Measurements from ENCODE around the gene SYTL3.
"Not testable (repeated sequence)": the region's sequence is repeated elsewhere in the genome, so short reads cannot be mapped to it uniquely, and the experiment has no call there.

Gene SYTL3

DNA sequence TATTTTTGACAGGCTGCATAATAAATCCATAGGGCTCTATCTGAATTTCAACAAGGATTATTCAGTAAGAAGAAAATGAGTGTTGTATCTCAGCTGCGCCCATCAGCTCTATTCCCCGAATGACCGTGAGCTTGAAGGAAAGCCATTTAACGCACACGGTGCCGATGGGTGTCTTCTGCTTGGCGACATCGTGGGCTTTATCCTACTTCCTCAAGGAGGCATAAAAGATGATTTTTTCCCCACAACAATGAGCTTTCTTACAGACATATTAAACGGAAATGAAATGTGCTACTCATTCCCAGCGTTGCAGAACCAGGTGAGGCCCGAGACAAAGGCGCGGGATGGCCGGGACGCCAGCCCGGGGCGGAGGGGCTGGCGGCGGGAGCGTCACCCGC is 6.0 kb upstream of the SYTL3 start:
- TF ChIP-seq ZNF274 (IDR thresholded peaks at IDR 0.05; ENCODE audit: low read depth, low read length): no peak
- H3K4me3 ChIP-seq (ENCODE audit: low read length): peak overlapping the region; percentile 89

DNA sequence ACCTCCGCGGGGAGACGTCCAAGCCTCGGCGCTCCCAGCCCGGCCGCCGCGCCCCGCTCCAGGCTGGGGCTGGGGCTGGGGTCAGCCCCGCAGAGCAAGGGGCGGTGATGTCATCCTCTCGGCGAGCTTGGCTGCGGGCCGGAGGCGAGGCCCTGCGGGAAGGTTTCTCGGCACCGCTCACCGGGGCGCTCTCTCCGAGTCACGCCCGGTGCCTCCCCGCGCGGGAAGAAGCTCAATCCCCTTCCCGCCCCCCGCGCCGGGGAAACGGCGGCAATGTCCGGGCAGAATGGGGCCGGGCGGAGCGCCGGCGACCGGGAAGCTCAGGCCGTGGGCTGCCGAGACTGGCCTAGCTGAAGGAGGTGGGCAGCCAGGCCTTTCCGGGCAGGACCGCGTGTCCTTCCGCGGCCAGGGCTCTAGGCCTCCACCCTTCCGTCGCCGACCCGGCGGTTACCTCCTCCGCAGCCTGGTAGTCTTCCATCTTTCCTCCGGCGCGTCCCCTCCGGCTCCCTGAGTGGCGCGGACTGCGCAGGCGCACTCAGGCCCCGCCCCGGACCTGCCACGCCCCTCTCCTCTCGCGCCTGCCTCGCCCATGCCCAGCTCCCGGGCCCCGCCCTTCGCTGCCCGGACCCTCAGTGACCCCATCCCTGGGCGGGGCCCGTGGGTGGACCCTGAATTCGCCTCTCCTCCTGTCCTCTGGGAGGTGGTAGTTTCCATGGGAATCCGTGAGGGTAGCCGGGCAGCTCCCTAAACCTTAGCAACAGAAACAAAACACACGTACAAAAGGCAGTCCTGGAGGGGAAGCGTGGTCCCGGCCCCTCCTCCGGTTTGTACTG is 5.4 kb upstream of the SYTL3 start, which contains the start of gene DYNLT1:
TSS of gene DYNLT1 (minus strand) at position 513 of the 833 bp plus-strand sequence. CDS start at position 478, 35 bp downstream.
- H3K4me3 ChIP-seq (ENCODE audit: low read length): peak within 1 kb of the TSS; percentile 89
- no peak for TF ChIP-seq ZNF274 (IDR thresholded peaks at IDR 0.05; ENCODE audit: low read depth, low read length)

GRCh38 chr6:158645064-158646022 is 4.5 kb upstream of the SYTL3 start:
- TF ChIP-seq ZNF274 (IDR thresholded peaks at IDR 0.05; ENCODE audit: low read depth, low read length): no peak
- H3K4me3 ChIP-seq (ENCODE audit: low read length): peak overlapping the region; percentile 89

GRCh38 chr6:158646023-158646910 is 3.6 kb upstream of the SYTL3 start:
- H3K4me3 ChIP-seq (ENCODE audit: low read length): no peak overlapping the region
- no peak for TF ChIP-seq ZNF274 (IDR thresholded peaks at IDR 0.05; ENCODE audit: low read depth, low read length)

GRCh38 chr6:158647501-158647900 is 2.4 kb upstream of the SYTL3 start:
- no peak for TF ChIP-seq ZNF274 (IDR thresholded peaks at IDR 0.05; ENCODE audit: low read depth, low read length)
- H3K4me3 ChIP-seq (ENCODE audit: low read length): no peak overlapping the region

DNA sequence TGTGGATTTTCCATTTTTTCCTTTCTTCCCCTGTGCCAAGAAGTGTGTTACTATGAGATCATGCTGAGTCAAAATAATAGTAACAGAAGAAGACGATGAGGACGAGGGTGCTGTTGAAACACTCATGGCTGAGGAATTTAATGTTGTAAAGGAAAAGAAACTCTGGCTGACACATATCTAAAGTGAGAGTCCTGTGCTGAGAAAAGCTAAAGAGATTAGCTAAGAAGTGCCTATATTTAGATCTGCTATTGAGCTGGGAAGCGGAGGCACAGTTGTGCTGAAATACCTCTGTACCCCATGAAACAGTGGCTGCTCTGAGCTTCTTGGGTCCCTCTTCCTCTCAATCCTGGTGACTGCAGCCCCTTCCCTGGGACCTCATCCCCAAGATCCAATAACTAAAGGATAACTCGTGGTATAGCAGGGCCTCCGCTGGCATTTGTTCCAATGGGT is 1.1 kb upstream of the SYTL3 start:
- TF ChIP-seq ZNF274 (IDR thresholded peaks at IDR 0.05; ENCODE audit: low read depth, low read length): no peak
- peak overlapping the region; percentile 55; the same call in 1 of the 2 replicates for H3K4me3 ChIP-seq (ENCODE audit: low read length)

DNA sequence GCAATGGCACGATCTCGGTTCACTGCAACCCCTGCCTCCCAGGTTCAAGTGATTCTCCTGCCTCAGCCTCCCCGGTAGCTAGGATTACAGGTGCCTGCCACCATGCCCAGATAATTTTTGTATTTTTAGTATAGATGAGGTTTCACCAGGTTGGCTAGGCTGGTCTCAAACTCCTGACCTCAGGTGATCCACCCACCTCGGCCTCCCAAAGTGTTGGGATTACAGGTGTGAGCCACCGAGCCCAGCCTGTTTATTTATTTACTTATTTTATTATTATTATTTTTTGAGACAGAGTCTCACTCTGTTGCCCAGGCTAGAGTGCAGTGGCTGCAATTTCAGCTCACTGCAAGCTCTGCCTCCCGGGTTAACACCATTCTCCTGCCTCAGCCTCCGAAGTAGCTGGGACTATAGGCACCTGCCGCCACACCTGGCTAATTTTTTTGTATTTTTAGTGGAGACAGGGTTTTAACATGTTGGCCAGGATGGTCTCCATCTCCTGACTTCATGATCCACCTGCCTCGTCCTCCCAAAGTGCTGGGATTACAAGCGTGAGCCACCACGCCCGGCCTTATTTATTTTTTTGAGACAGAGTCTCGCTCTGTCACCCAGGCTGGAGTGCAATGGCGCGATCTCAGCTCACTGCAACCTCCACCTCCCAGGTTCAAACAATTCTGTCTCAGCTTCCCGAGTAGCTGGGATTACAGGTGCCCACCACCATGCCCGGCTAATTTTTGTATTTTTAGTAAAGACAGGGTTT is 2.3 kb downstream of the SYTL3 start:
- not testable (repeated sequence) for H3K4me3 ChIP-seq (ENCODE audit: low read length)

DNA sequence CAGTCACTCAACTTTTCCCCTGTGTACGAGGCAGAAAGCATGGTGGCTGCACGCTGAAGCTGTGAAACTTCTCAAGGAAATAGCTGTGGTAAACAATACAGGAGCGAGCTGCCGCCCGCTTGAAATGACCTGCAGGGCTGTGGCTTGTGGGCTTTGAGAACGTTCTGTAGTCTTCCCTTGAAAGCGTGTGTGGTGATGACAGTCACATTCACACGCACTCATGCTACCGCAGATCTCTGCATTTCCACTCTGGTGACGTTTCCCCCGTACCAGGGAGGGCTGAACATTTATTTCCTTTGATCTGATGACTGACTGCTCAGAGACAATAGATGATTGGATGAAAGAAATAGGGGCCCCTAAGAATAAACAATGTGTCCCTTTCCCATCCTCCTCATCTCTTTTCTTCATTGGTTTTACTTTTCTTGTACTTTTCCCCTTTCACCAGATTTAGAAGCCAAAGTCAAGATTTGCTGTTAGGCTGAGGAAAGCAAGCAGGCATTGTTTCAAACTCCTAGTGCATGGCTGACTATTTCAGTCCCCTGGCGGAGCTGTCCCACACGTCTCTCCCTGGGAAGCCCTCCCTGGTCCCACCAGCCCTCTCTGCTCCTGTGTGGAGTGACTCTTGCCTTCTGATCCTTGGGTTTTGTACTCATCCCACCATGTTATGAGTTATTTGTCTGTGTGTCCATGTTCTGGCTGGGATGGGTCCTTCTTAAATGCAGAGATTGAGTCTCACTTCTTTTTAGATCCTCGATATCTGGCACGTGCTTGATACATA is 3.9 kb downstream of the SYTL3 start:
- no peak overlapping the region; the same call in 1 of the 2 replicates for H3K4me3 ChIP-seq (ENCODE audit: low read length)
- no peak for TF ChIP-seq ZNF274 (IDR thresholded peaks at IDR 0.05; ENCODE audit: low read depth, low read length)

GRCh38 chr6:158654498-158654897 is 4.6 kb downstream of the SYTL3 start:
- no peak for TF ChIP-seq ZNF274 (IDR thresholded peaks at IDR 0.05; ENCODE audit: low read depth, low read length)
- H3K4me3 ChIP-seq (ENCODE audit: low read length): no peak overlapping the region

- no peak for TF ChIP-seq ZNF274 (IDR thresholded peaks at IDR 0.05; ENCODE audit: low read depth, low read length)
- no peak overlapping the region for H3K4me3 ChIP-seq (ENCODE audit: low read length)
These were observed 5.2 kb downstream of the SYTL3 start for GRCh38 chr6:158654960-158655489.

GRCh38 chr6:158655569-158656450 is 6.0 kb downstream of the SYTL3 start:
- TF ChIP-seq ZNF274 (IDR thresholded peaks at IDR 0.05; ENCODE audit: low read depth, low read length): no peak
- no peak overlapping the region for H3K4me3 ChIP-seq (ENCODE audit: low read length)

GRCh38 chr6:158656986-158657385 is 7.1 kb downstream of the SYTL3 start:
- H3K4me3 ChIP-seq (ENCODE audit: low read length): not testable (repeated sequence)
